Fibroblast of pulmonary artery (primary cell): ENCODE measurements around the gene DRG2.

ENCODE experiments used
- DNase-seq: peaks from one replicate; pipeline ENCODE4 v3.0.0-alpha.2; 2010; ENCODE audit warnings: low read depth
- H3K4me3 ChIP-seq: replicated peaks from 2 replicates; pipeline ENCODE4 v1.5.1; 2011; ENCODE audit warnings: low read depth, mild to moderate bottlenecking, control low read depth, low read length, moderate library complexity
- TF ChIP-seq, protein P1 (sequence below): IDR thresholded peaks from 2 replicates; pipeline ENCODE4 v1.5.1; 2011; ENCODE audit warnings: mild to moderate bottlenecking, control low read depth, low read length, inconsistent platforms; ENCODE audit errors: missing control alignments

Gene DRG2

DNA sequence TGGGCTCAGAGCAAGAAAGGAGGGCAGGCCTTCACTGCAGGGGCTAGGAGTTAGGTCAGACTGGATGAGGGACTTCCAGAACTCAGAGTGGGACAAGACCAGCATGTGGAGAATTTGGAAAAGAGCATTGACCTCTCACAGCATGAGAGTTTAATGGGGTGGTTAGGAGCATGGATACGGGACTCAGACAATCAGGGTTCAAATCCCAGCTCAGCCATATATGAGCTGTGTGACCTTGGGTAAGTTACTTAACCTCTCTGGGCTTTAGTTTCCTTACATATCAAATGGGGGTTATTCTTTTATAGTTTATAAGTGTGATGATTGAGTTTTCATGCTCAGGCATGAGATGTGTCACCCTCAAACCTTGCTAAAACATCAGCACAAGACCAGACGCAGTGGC is 58.5 kb downstream of the DRG2 start:
- DNase-seq, result no peak
- TF ChIP-seq, protein P1, sequence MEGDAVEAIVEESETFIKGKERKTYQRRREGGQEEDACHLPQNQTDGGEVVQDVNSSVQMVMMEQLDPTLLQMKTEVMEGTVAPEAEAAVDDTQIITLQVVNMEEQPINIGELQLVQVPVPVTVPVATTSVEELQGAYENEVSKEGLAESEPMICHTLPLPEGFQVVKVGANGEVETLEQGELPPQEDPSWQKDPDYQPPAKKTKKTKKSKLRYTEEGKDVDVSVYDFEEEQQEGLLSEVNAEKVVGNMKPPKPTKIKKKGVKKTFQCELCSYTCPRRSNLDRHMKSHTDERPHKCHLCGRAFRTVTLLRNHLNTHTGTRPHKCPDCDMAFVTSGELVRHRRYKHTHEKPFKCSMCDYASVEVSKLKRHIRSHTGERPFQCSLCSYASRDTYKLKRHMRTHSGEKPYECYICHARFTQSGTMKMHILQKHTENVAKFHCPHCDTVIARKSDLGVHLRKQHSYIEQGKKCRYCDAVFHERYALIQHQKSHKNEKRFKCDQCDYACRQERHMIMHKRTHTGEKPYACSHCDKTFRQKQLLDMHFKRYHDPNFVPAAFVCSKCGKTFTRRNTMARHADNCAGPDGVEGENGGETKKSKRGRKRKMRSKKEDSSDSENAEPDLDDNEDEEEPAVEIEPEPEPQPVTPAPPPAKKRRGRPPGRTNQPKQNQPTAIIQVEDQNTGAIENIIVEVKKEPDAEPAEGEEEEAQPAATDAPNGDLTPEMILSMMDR, result no peak
- H3K4me3 ChIP-seq, result no peak overlapping the region

DNA sequence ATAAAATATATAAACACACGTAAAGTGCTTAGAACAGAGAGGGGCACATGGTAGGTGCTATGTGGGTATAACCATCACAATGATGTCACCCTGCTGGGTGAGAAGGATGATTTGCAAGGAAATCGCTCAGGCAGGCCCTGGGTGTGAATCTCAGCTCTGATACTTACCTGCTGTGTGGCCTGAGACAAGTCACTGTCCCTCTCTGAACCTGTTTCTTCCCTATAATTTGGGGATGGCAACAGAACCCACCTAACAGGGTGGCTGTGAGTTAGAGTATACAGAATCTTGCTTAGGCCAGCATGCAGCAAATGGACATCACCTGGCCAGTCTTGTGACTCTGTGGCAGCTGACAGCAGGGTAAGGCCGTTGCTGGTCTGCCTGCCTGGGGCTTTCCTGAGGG is 59.2 kb downstream of the DRG2 start:
- no peak for DNase-seq
- TF ChIP-seq, protein P1, result no peak
- H3K4me3 ChIP-seq, result no peak overlapping the region

DNA sequence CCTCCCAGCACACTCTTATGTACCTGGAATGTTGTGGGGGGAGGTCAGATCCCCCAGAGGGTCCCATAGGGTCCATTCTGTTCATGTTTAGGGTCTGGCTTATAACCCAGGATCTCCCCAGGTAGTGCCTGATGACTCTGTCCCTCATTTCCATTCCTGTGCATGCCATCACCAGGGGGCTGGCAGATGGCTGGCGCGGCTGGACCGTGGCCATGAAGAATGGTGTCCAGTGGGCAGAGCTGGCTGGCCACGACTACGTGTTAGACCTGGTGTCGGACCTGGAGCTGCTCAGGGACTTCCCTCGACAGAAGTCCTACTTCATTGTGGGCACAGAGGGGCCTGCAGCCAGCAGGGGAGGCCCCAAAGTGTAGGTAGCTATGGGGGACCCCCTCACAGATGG is 60.8 kb downstream of the DRG2 start:
- H3K4me3 ChIP-seq, result no peak overlapping the region
- TF ChIP-seq, protein P1, result no peak
- DNase-seq, result no peak

DNA sequence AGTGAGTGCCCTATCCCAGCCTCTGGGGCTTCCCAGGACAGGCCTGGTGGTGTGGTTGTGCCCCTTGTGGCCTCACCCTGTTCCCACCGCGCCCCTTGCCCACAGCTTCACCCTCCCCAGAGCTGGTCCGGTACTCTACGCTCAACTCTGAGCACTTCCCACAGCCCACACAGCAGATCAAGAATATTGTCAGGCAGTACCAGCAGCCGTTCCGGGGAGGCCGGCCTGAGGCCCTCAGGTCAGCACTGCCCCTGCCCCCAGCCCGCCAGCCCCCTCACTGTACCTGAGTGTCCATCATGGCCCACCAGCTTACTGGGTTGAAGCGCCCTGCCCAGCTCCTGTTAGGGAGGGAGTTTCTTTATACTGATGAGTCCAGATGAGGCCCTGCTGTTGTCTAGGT is 63.5 kb downstream of the DRG2 start:
- TF ChIP-seq, protein P1, result no peak
- H3K4me3 ChIP-seq, result no peak overlapping the region
- DNase-seq, result no peak

DNA sequence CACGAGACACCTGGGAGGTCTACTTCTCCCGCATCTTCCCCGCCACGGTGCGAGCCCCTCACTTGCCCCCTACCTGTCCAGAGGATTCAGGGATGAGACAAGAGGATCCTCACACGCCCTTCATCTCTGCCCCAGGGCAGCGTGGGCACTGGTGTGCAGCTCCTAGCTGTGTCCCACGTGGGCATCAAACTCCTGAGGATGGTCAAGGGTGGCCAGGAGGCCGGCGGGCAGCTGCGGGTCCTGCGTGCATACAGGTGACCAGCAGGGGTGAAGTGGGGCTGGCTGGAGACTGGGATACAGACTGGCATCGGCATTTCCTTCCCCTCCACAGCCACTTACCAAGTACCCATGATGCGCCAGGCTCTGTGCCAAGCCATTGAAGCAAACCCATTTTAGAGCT is 67.4 kb downstream of the DRG2 start:
- TF ChIP-seq, protein P1, result no peak
- no peak for DNase-seq
- no peak overlapping the region for H3K4me3 ChIP-seq

DNA sequence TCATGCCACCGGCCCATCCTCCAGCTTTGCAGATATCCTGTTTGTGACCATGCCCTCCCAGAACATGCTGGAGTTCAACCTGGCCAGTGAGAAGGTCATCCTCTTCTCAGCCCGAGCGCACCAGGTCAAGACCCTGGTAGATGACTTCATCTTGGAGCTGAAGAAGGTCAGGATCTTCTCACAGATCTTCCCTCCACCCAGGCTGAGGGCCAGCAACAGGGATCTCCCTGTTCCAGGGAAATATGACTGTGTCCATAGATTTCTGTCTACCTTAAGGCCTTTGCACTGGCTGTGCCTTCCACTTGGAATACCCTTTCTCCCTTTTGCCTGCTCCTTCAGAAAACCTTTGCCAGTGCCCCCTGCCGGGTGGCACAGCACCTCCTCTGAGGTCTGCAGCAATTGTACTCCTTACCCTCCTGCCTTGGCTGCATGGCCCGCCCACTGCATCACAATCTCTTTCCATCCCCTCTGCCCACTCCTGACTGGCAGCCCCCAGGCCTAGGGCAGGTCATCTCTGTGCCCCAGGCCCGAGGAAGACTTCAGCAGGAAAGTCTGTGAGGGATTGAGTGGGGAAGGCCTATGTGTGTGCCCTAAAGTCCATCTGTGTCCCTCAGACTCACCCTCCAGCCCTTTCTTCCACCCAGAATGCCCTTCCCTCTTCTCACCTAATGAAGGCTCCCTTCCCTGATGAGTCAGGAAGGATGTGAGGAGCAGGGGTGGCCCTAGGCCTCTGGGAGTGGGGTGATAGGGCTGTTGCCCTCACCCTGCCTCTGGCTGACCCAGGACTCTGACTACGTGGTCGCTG is 68.6 kb downstream of the DRG2 start:
- no peak overlapping the region for H3K4me3 ChIP-seq
- DNase-seq, result no peak
- TF ChIP-seq, protein P1, result no peak

DNA sequence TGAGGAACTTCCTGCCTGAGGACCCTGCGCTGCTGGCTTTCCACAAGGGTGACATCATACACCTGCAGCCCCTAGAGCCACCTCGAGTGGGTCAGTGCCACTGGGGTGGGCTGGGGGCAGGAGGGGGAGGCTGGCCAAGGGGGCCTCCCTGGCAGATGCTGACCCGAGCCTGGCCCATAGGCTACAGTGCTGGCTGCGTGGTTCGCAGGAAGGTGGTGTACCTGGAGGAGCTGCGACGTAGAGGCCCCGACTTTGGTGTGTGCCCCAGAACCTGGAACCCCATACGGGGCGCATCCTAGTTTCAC is 69.2 kb downstream of the DRG2 start:
- TF ChIP-seq, protein P1, result no peak
- no peak overlapping the region for H3K4me3 ChIP-seq
- DNase-seq, result no peak
